Esophagus muscularis mucosa (tissue), 4 donors: Measurements from ENCODE around the gene IST1. TPM values are rescaled to one million over a fixed set of nuclear protein-coding genes. Genes with fewer than 3 reads are reported as not detected.

Source experiments
- DNase-seq: peaks from one replicate; pipeline ENCODE4 v3.0.0-alpha.2; 2017; ENCODE audit errors: extremely low spot score
- H3K27ac ChIP-seq, 4 donors: fragments of 200-600 bp; sonication (generic); replicated peaks in 1 of 4; 1 replicate in 3 of 4; 2 replicates in 1 of 4; pipeline ENCODE4 v1.5.1; 2016 to 2019; ENCODE audit warnings: mild to moderate bottlenecking in 1 of 4
- H3K27me3 ChIP-seq, 4 donors: fragments of 200-600 bp; sonication (generic); one replicate each; pipeline versions ENCODE4 v1.5.1 to v1.6.0; 2016 to 2019
- H3K36me3 ChIP-seq, 4 donors: fragments of 200-600 bp; sonication (generic); one replicate each; pipeline ENCODE4 v1.5.1; 2016 to 2019
- H3K4me1 ChIP-seq, 4 donors: fragments of 200-600 bp; sonication (generic); one replicate each; pipeline ENCODE4 v1.5.1; 2016 to 2019
- H3K4me3 ChIP-seq, 4 donors: fragments of 200-600 bp; sonication (generic); 1 replicate in 2 of 4; 2 replicates in 2 of 4; pipeline ENCODE4 v1.5.1; 2016 to 2019; ENCODE audit warnings: mild to moderate bottlenecking in 4 of 4, moderate library complexity in 1 of 4
- H3K9me3 ChIP-seq, 4 donors: fragments of 200-600 bp; sonication (generic); 1 replicate in 3 of 4; 2 replicates in 1 of 4; pipeline ENCODE4 v1.5.1; 2016 to 2019
- EP300 ChIP-seq: sonication (generic); formaldehyde crosslinking; IDR thresholded peaks from one replicate; pipeline ENCODE4 v1.6.1; 2017; ENCODE audit warnings: antibody characterized with exemption
- POLR2A ChIP-seq: fragments of 450-650 bp; IDR thresholded peaks from one replicate; pipeline ENCODE4 v1.6.1; 2017; ENCODE audit warnings: antibody characterized with exemption, moderate library complexity, mild to moderate bottlenecking, low read depth
- POLR2AphosphoS5 ChIP-seq, 2 donors: sonication (generic); formaldehyde crosslinking; IDR thresholded peaks; one replicate each; pipeline ENCODE4 v1.6.1; 2017; ENCODE audit warnings: antibody characterized with exemption in 2 of 2
- WGBS: methylation state at CpG from one replicate; pipeline ENCODE4 v1.1.5; 2018; 5-methylcytosine and 5-hydroxymethylcytosine counted together
- intact Hi-C: fragments of 100-400 bp; cut with DNase I; formaldehyde crosslinking; loops from one replicate; pipeline ENCODE4 v1.15.1; 2023
- total RNA-seq, 4 donors: library from RNA; depleted of rRNA; stranded (reverse); fragments of >200 nt; gene quantifications; one replicate each; pipeline versions ENCODE4 v1.1.0 to v1.2.1, GENCODE V29; 2016
- TF ChIP-seq, protein P1 (sequence below), 3 experiments: fragments of 200-600 bp in 2 of 3; fragments of 450-650 bp in 1 of 3; sonication (generic) in 2 of 3; IDR thresholded peaks; one replicate each; pipeline ENCODE4 v1.5.1; 2017 to 2019; ENCODE audit warnings: antibody characterized with exemption in 3 of 3, mild to moderate bottlenecking in 2 of 3, moderate library complexity in 1 of 3

The IST1 gene
- total RNA-seq, 4 donors from 2014 or later = 132 to 186 (median 166) TPM

DNA sequence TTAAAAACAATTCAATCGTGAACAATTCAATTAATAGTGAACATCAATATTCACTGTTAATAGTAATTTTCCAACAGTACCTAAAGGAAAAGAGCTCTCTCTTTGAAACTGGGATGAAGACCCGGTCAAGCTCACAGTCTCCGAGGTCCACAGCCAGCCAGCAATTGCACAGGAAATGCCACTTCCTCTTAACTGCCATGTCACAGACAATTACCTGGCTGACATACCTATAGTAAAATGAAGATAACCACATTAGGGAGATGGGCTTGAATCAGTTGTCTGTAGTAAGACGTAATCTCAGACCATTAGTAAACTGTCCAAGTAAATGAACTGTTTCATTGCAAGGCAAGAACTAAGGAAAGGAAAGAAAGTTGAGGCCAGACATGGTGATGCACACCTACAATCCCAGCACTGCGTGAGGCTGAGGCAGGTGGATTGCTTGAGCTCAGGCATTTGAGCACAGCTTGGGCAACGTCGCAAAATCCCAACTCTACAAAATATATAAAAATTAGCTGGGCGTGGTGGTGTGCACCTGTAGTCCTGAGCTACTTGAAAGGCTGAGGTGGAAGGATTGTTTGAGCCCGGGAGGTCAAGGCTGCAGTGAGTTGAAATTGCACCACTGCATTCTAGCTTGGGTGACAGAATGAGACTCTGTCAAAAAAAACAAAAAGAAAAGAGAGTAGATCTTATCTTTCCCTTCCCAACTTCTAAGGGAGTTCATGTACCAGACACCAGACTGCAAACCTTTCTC is 68.0 kb downstream of the IST1 start:
- WGBS = 80% methylated on average over 9 of the region's 9 CpGs
- no peak for DNase-seq
- intact Hi-C loops = loop anchor here (5.0 kb wide), 2 partner anchors 66 to 81 kb away; partner anchors contain the start of genes IST1 and ZNF821
- no peaks in the 10 kb centered on the region for H3K27me3 ChIP-seq
- H3K4me3 ChIP-seq = no peak overlapping the region
- H3K27ac ChIP-seq = no peak overlapping the region
- H3K4me1 ChIP-seq = peaks cover 0 to 8% (median 0%) of the 10 kb centered on the region in 4 donors
- no peaks in the 10 kb centered on the region for H3K36me3 ChIP-seq
- H3K9me3 ChIP-seq = no peaks in the 10 kb centered on the region
- TF ChIP-seq, protein P1, sequence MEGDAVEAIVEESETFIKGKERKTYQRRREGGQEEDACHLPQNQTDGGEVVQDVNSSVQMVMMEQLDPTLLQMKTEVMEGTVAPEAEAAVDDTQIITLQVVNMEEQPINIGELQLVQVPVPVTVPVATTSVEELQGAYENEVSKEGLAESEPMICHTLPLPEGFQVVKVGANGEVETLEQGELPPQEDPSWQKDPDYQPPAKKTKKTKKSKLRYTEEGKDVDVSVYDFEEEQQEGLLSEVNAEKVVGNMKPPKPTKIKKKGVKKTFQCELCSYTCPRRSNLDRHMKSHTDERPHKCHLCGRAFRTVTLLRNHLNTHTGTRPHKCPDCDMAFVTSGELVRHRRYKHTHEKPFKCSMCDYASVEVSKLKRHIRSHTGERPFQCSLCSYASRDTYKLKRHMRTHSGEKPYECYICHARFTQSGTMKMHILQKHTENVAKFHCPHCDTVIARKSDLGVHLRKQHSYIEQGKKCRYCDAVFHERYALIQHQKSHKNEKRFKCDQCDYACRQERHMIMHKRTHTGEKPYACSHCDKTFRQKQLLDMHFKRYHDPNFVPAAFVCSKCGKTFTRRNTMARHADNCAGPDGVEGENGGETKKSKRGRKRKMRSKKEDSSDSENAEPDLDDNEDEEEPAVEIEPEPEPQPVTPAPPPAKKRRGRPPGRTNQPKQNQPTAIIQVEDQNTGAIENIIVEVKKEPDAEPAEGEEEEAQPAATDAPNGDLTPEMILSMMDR (IDR thresholded peaks at IDR 0.05) = no peak
- TF ChIP-seq POLR2A = no peak
- no peak for TF ChIP-seq POLR2AphosphoS5 (IDR thresholded peaks at IDR 0.05)
- no peak for TF ChIP-seq EP300

DNA sequence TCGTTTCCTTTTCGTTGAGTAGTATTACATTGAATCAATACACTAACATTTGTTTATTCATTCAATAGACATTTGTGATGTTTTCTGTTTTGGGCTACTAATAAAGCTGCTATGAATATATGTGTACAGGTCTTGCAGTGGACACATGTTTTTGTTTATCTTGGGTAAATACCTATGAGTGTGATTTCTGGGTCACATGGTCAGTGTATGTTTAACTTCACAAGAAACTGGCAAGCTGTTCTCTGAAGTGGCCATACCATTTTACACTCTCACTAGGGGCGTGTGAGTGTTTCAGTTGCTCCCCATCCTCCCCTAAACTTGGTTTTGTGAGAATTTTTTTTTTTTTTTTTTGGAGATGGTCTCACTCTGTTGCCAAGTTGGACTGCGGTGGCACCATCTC is 69.9 kb downstream of the IST1 start:
- 87% methylated on average over 4 of the region's 4 CpGs for whole genome bisulfite sequencing
- intact Hi-C loops = no loop called here
- Histone ChIP-seq H3K4me3 (no peak overlapping the region), H3K27me3 (no peaks in the 10 kb centered on the region), H3K9me3 (no peaks in the 10 kb centered on the region), H3K27ac (no peak overlapping the region), H3K36me3 (no peaks in the 10 kb centered on the region), H3K4me1 (peaks cover 0 to 8% (median 0%) of the 10 kb centered on the region in 4 donors)
- DNase-seq = no peak
- no peak for TF ChIP-seq POLR2AphosphoS5 (IDR thresholded peaks at IDR 0.05)
- no peak for TF ChIP-seq POLR2A
- TF ChIP-seq, protein P1 (IDR thresholded peaks at IDR 0.05) = no peak
- TF ChIP-seq EP300 = no peak

DNA sequence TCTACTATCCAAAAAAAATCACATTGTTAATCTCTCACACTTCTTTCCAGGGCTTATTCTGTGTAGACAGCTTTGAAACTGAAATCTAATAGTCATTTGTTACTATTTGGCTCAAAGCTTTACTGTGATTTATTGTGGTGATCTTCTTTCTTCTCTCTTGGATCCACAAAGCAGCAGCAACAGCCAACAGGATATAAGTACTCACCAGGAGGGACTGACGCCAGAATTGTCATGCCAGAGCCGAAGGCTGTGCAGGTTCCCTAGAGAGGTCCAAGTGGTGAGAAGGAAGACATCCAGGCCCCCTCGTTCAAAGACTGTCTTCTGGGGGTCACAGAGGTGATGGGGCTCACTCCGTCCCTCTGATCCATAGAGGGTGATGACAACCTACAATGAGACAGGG is 71.6 kb downstream of the IST1 start:
- Histone ChIP-seq H3K4me1 (peaks cover 0 to 8% (median 0%) of the 10 kb centered on the region in 4 donors), H3K4me3 (no peak overlapping the region), H3K9me3 (no peaks in the 10 kb centered on the region), H3K27ac (no peak overlapping the region), H3K27me3 (no peaks in the 10 kb centered on the region), H3K36me3 (no peaks in the 10 kb centered on the region)
- DNase-seq = no peak
- WGBS = 36% methylated on average over 4 of the region's 4 CpGs
- intact Hi-C loops = no loop called here
- TF ChIP-seq POLR2AphosphoS5 (IDR thresholded peaks at IDR 0.05) (no peak), POLR2A (no peak), EP300 (no peak)
- TF ChIP-seq, protein P1 (IDR thresholded peaks at IDR 0.05) = no peak

DNA sequence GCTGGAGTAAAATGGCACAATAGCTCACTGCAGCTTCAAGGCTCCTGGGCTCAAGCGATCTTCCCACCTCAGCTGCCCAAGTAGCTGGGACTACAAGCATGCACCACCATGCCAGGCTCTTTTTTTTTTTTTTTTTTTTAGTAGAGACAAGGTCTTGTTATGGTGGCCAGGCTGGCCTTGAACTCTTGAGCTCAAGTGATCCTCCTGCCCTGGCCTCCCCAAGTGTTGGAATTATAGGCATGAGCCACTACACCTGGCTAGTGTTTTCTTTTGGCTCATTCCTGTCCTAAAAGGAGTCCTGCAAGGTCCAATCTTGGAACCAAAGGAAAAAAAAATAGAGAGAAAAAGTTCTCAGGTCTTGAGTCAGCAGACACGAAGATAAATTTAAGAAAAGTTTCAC is 74.0 kb downstream of the IST1 start:
- H3K4me3 ChIP-seq = no peak overlapping the region
- intact Hi-C loops = no loop called here
- no peak for DNase-seq
- H3K4me1 ChIP-seq = peaks cover 0 to 8% (median 0%) of the 10 kb centered on the region in 4 donors
- H3K9me3 ChIP-seq = no peaks in the 10 kb centered on the region
- no peaks in the 10 kb centered on the region for H3K27me3 ChIP-seq
- H3K27ac ChIP-seq = no peak overlapping the region
- TF ChIP-seq POLR2AphosphoS5 (IDR thresholded peaks at IDR 0.05) (no peak), POLR2A (no peak), EP300 (no peak)
- no peaks in the 10 kb centered on the region for H3K36me3 ChIP-seq
- 86% methylated on average over 2 of the region's 2 CpGs for whole genome bisulfite sequencing

DNA sequence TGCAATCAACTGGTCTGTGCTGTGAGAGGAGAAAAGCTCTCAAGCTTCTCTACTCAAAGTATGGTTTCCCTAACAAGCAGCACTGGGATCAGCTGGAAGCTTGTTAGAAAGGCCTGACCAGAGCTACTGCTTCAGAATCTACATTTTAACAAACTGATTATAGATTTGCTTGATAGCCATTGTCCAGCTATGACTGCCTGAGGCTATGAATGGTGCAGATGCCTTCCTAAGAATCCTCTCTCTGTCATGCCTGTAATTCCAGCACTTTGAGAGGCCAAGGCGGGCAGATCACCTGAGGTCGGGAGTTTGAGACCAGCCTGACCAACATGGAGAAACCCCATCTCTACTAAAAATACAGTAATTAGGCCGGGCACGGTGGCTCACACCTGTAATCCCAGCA is 76.2 kb downstream of the IST1 start:
- no peak for TF ChIP-seq POLR2AphosphoS5 (IDR thresholded peaks at IDR 0.05)
- no peak for TF ChIP-seq POLR2A
- TF ChIP-seq, protein P1 (IDR thresholded peaks at IDR 0.05) = no peak
- TF ChIP-seq EP300 = no peak
- intact Hi-C loops = no loop called here
- DNase-seq = no peak
- Histone ChIP-seq H3K4me1 (peaks cover 0 to 6% (median 0%) of the 10 kb centered on the region in 4 donors), H3K4me3 (no peak overlapping the region), H3K27ac (no peak overlapping the region), H3K36me3 (no peaks in the 10 kb centered on the region), H3K27me3 (no peaks in the 10 kb centered on the region), H3K9me3 (no peaks in the 10 kb centered on the region)
- 93% methylated on average over 4 of the region's 4 CpGs for WGBS
